Activated B cell treated with CpG ODN at 0.5 μM for 24 hours (primary cell): ENCODE results near the gene IZUMO1. TPM values are rescaled to one million over a fixed set of nuclear protein-coding genes. Genes with fewer than 3 reads are reported as not detected.

Source experiments
- ATAC-seq: fragments of 200-7000 bp; cut with Tn5 transposase; one replicate; pipeline ENCODE4 v1.10.0; 2021; ENCODE audit warnings: low read depth, mild to moderate bottlenecking, moderate library complexity
- CTCF ChIA-PET: fragments of 350-600 bp; sonication (Branson Sonifier 250); formaldehyde crosslinking; loops from one replicate; lab custom pipeline; 2021; ENCODE audit warnings: antibody characterized with exemption; lab: Charles Lee
- POLR2A ChIA-PET: fragments of 350-600 bp; sonication (Branson Sonifier 250); formaldehyde crosslinking; loops from one replicate; lab custom pipeline; 2021; ENCODE audit warnings: antibody characterized with exemption; lab: Charles Lee
- DNase-seq: peaks from one replicate; pipeline ENCODE4 v3.0.0; 2022
- H3K27ac Mint-ChIP-seq: one replicate; pipeline ENCODE4 v1.8.0; 2020; ENCODE audit warnings: mixed read lengths
- H3K27me3 Mint-ChIP-seq: one replicate; pipeline ENCODE4 v1.8.0; 2021; ENCODE audit warnings: mixed read lengths
- H3K36me3 Mint-ChIP-seq: one replicate; pipeline ENCODE4 v1.8.0; 2021; ENCODE audit warnings: low read depth, mixed read lengths
- H3K4me1 Mint-ChIP-seq: one replicate; pipeline ENCODE4 v1.8.0; 2021; ENCODE audit warnings: mixed read lengths
- H3K4me3 Mint-ChIP-seq: one replicate; pipeline ENCODE4 v1.8.0; 2020; ENCODE audit warnings: mild to moderate bottlenecking, mixed read lengths
- H3K9me3 Mint-ChIP-seq: one replicate; pipeline ENCODE4 v1.8.0; 2020; ENCODE audit warnings: mixed read lengths
- CTCF ChIP-seq: fragments of 200-600 bp; IDR thresholded peaks from one replicate; pipeline ENCODE4 v1.8.0; 2022; ENCODE audit warnings: antibody characterized with exemption, mild to moderate bottlenecking
- intact Hi-C: fragments of 100-400 bp; cut with micrococcal nuclease; formaldehyde crosslinking; loops from one replicate; pipeline ENCODE4 v1.15.1; 2024
- total RNA-seq: library from RNA; stranded (reverse); gene quantifications from 2 replicates; pipeline ENCODE4 v1.2.3, GENCODE V29; 2022

The IZUMO1 gene
- total RNA-seq, 1 donor from 2014 or later, result not detected

GRCh38 chr19:48713864-48714755, 32.6 kb downstream of the IZUMO1 start:
- peak overlapping the region; percentile 81 for H3K4me3 Mint-ChIP-seq
- peak overlapping the region; percentile 77 for H3K27ac Mint-ChIP-seq
- no peaks in the 10 kb centered on the region for H3K27me3 Mint-ChIP-seq
- TF ChIP-seq CTCF, result no peak
- intact Hi-C loops, result loop anchor here (1.0 to 5.0 kb wide), 8 partner anchors 11 to 928 kb away; partner anchors contain the start of genes CA11, DBP, RRAS and SCAF1
- ChIA-PET CTCF (no interaction called here), POLR2A (interaction anchor here (0.5 to 2.2 kb wide), 8 partner anchors 11 to 756 kb away, joined by 3 to 13 read pairs (median 5); partner anchors contain the start of gene DBP)
- peaks cover 25% of the 10 kb centered on the region for H3K4me1 Mint-ChIP-seq
- H3K36me3 Mint-ChIP-seq, result no peaks in the 10 kb centered on the region
- DNase-seq (peak; percentile 94), ATAC-seq (peak; percentile 91)
- no peaks in the 10 kb centered on the region for H3K9me3 Mint-ChIP-seq

- ATAC-seq (no peak), DNase-seq (peak; percentile 17)
- H3K27me3 Mint-ChIP-seq, result no peaks in the 10 kb centered on the region
- no peaks in the 10 kb centered on the region for H3K9me3 Mint-ChIP-seq
- H3K27ac Mint-ChIP-seq, result peak overlapping the region; percentile 52
- H3K4me3 Mint-ChIP-seq, result peak overlapping the region; percentile 81
- ChIA-PET CTCF (no interaction called here), POLR2A (interaction anchor here (0.5 to 2.2 kb wide), 5 partner anchors 12 to 757 kb away, joined by 3 to 13 read pairs (median 4); no protein-coding TSS in a partner anchor)
- intact Hi-C loops, result loop anchor here (5.0 kb wide), 2 partner anchors 36 to 929 kb away; partner anchors contain the start of genes RRAS and SCAF1
- no peaks in the 10 kb centered on the region for H3K36me3 Mint-ChIP-seq
- no peak for TF ChIP-seq CTCF
- peaks cover 25% of the 10 kb centered on the region for H3K4me1 Mint-ChIP-seq
These were observed 33.5 kb downstream of the IZUMO1 start for GRCh38 chr19:48713041-48713863.

GRCh38 chr19:48711106-48711662, 35.5 kb downstream of the IZUMO1 start:
- Mint-ChIP-seq H3K4me3 (no peak overlapping the region), H3K36me3 (peaks cover 4% of the 10 kb centered on the region), H3K9me3 (no peaks in the 10 kb centered on the region), H3K27ac (no peak overlapping the region), H3K4me1 (peaks cover 25% of the 10 kb centered on the region), H3K27me3 (no peaks in the 10 kb centered on the region)
- ATAC-seq, result no peak
- TF ChIP-seq CTCF, result no peak
- POLR2A ChIA-PET, result interaction anchor here (0.6 kb wide), 1 partner anchor 62 kb away, joined by 3 read pairs; no protein-coding TSS in a partner anchor
- no peak for DNase-seq
- CTCF ChIA-PET, result interaction anchor here (1.3 kb wide), 1 partner anchor 36 kb away, joined by 3 read pairs; no protein-coding TSS in a partner anchor
- intact Hi-C loops, result loop anchor here (5.0 kb wide), 2 partner anchors 34 to 931 kb away; partner anchors contain the start of genes RRAS and SCAF1

GRCh38 chr19:48708471-48708870, 38.2 kb downstream of the IZUMO1 start:
- no peaks in the 10 kb centered on the region for H3K27me3 Mint-ChIP-seq
- CTCF ChIA-PET, result no interaction called here
- no peak for ATAC-seq
- TF ChIP-seq CTCF, result no peak
- no peak overlapping the region for H3K27ac Mint-ChIP-seq
- no peak for DNase-seq
- H3K4me1 Mint-ChIP-seq, result peaks cover 7% of the 10 kb centered on the region
- no peaks in the 10 kb centered on the region for H3K9me3 Mint-ChIP-seq
- peaks cover 7% of the 10 kb centered on the region for H3K36me3 Mint-ChIP-seq
- no peak overlapping the region for H3K4me3 Mint-ChIP-seq
- POLR2A ChIA-PET, result no interaction called here
- intact Hi-C loops, result no loop called here
